ENCODE data around the gene GDPD5. TPM values are rescaled to one million over a fixed set of nuclear protein-coding genes. Genes with fewer than 3 reads are reported as not detected.
A peak's percentile ranks its signal among the peaks of the same experiment; 100 is the strongest.

GDPD5 gene
- total and polyA plus RNA-seq, 9 of the 15 experiments (the other 6 are each of a cell fraction or from before 2014, with no cell fraction given) = 0.32 to 27.3 (median 8.0) TPM

GRCh38 chr11:75524665-75525432, 892 bp downstream of the GDPD5 start (continued):
- TF ChIP-seq STAT6 (CRISPR knock-in tag; IDR thresholded peaks at IDR 0.05) (no peak), HOXB6 (CRISPR knock-in tag; IDR thresholded peaks at IDR 0.05; ENCODE audit: borderline replicate concordance) (no peak), ZBTB7A (IDR thresholded peaks at IDR 0.05; ENCODE audit: borderline replicate concordance, control insufficient read depth, low read depth, low read length) (peak; percentile 62; the same call in 1 of the 2 replicates), PHF20 (IDR thresholded peaks at IDR 0.05; ENCODE audit: partially characterized antibody) (peak; percentile 23), CC2D1A (IDR thresholded peaks at IDR 0.05) (no peak), RB1 (IDR thresholded peaks at IDR 0.05; ENCODE audit: low read depth) (0 out of 2 replicates have a peak, but pooled peaks have one; percentile 10), PRDM10 (IDR thresholded peaks at IDR 0.05; ENCODE audit: partially characterized antibody) (no peak), ATF3 (IDR thresholded peaks at IDR 0.05) (0 out of 2 replicates have a peak, but pooled peaks have one; percentile 33), ATF3 (CRISPR knock-in tag; conservative IDR thresholded peaks at IDR 0.05) (no peak), CHCHD3 (CRISPR knock-in tag; IDR thresholded peaks at IDR 0.05) (no peak), MAFF (IDR thresholded peaks at IDR 0.05; ENCODE audit: low read length) (no peak), FOXA3 (CRISPR knock-in tag; conservative IDR thresholded peaks at IDR 0.05 in 1 of 2, IDR thresholded peaks at IDR 0.05 in 1 of 2) (0 out of 4 replicates have a peak, but pooled peaks of 1 of the 2 experiments have one; percentile 7)
